A549 (cell line): ENCODE data around the gene SARS2.

ENCODE experiments used
- CTCF ChIP-seq: fragments of >200 bp; sonication (Bioruptor Twin); formaldehyde crosslinking; IDR thresholded peaks from 3 replicates; pipeline ENCODE4 v1.5.1; 2016
- ELK1 ChIP-seq: fragments of 150-350 bp; IDR thresholded peaks from 2 replicates; pipeline ENCODE4 v1.6.1; 2014; ENCODE audit warnings: low read depth, mild to moderate bottlenecking, low read length
- JUN ChIP-seq, 2 experiments: fragments of >200 bp; sonication (Bioruptor Twin); formaldehyde crosslinking; IDR thresholded peaks; 2 replicates in 1 of 2; 3 replicates in 1 of 2; pipeline ENCODE4 v1.6.1; 2016 to 2017
- NFE2L2 ChIP-seq: fragments of 150-350 bp; conservative IDR thresholded peaks from 2 replicates; pipeline ENCODE4 v1.6.1; 2014; ENCODE audit warnings: low read length
- POLR2A ChIP-seq: IDR thresholded peaks from 2 replicates; pipeline ENCODE4 v1.6.1; 2012; ENCODE audit warnings: mild to moderate bottlenecking, low read length
- RARB ChIP-seq: fragments of 250-450 bp; sonication (Bioruptor Pico); IDR thresholded peaks from 2 replicates; pipeline ENCODE4 v1.8.0; 2021; ENCODE audit warnings: mild to moderate bottlenecking, moderate library complexity
- RFX5 ChIP-seq: fragments of 450-650 bp; IDR thresholded peaks from 2 replicates; pipeline ENCODE4 v1.7.1; 2014; ENCODE audit warnings: antibody characterized with exemption, mild to moderate bottlenecking, moderate library complexity
- SREBF2 ChIP-seq: fragments of 450-650 bp; IDR thresholded peaks from 2 replicates; pipeline ENCODE4 v1.6.1; 2014; ENCODE audit warnings: mild to moderate bottlenecking, moderate library complexity
- TP53 ChIP-seq: fragments of 250-450 bp; sonication (Bioruptor Pico); IDR thresholded peaks from 2 replicates; pipeline ENCODE4 v1.5.0; 2021; ENCODE audit warnings: mild to moderate bottlenecking, moderate library complexity

GRCh38 chr19:38913958-38914357, 16.6 kb downstream of the SARS2 start:
- no peak for TF ChIP-seq CTCF
- TF ChIP-seq RARB (CRISPR knock-in tag), result no peak
- TF ChIP-seq TP53 (CRISPR knock-in tag), result no peak
- no peak for TF ChIP-seq SREBF2
- TF ChIP-seq JUN (IDR thresholded peaks at IDR 0.05), result no peak
- no peak for TF ChIP-seq POLR2A
- no peak for TF ChIP-seq RFX5
- TF ChIP-seq ELK1, result no peak
- TF ChIP-seq NFE2L2, result no peak
